BE2C (cell line): Measurements from ENCODE around the gene KRTAP19-7. TPM values are rescaled to one million over a fixed set of nuclear protein-coding genes. Genes with fewer than 3 reads are reported as not detected.

Experiments used
- DNase-seq: peaks from one replicate; pipeline ENCODE4 v3.0.0-alpha.2; 2020
- H3K27me3 ChIP-seq: fragments of 250-450 bp; sonication (Bioruptor Pico); 2 replicates; pipeline ENCODE4 v1.5.1; 2020; ENCODE audit warnings: mild to moderate bottlenecking
- H3K36me3 ChIP-seq: fragments of 250-450 bp; sonication (Bioruptor Pico); 2 replicates; pipeline ENCODE4 v1.5.1; 2020; ENCODE audit warnings: mild to moderate bottlenecking
- H3K4me1 ChIP-seq: fragments of 250-450 bp; sonication (Bioruptor Pico); 2 replicates; pipeline ENCODE4 v1.5.1; 2020
- H3K4me3 ChIP-seq: 2 replicates; pipeline ENCODE4 v1.5.1; 2011; ENCODE audit warnings: low read depth, low read length
- H3K9me3 ChIP-seq: fragments of 250-450 bp; sonication (Bioruptor Pico); 2 replicates; pipeline ENCODE4 v1.5.1; 2020
- CTCF ChIP-seq: IDR thresholded peaks from 2 replicates; pipeline ENCODE4 v1.5.1; 2012; ENCODE audit warnings: mild to moderate bottlenecking, low read depth, low read length
- polyA plus RNA-seq: library from polyadenylated mRNA; unstranded; fragments of >200 nt; gene quantifications from one replicate; pipeline ENCODE4 v1.2.1, GENCODE V29; 2012; ENCODE audit warnings: low read depth, missing spikeins; ENCODE audit not compliant: insufficient read length, insufficient read depth

Gene KRTAP19-7
- not detected for polyA plus RNA-seq

GRCh38 chr21:30561264-30561895, at the start of gene KRTAP19-7:
Gene KRTAP19-7, minus strand, starts transcription at chr21:30561314. Its CDS starts 25 bp downstream, at chr21:30561289.
- no peak within 1 kb of the TSS for H3K4me3 ChIP-seq
- TF ChIP-seq CTCF, result no peak
- H3K9me3 ChIP-seq, result no peaks in the 10 kb centered on the region
- H3K36me3 ChIP-seq, result no peaks in the 10 kb centered on the region
- H3K27me3 ChIP-seq, result no peaks in the 10 kb centered on the region
- DNase-seq, result no peak
- no peaks in the 10 kb centered on the region for H3K4me1 ChIP-seq

GRCh38 chr21:30605968-30606367, 44.9 kb upstream of the KRTAP19-7 start:
- H3K36me3 ChIP-seq, result no peaks in the 10 kb centered on the region
- H3K9me3 ChIP-seq, result no peaks in the 10 kb centered on the region
- no peak overlapping the region for H3K4me3 ChIP-seq
- no peak for DNase-seq
- no peaks in the 10 kb centered on the region for H3K4me1 ChIP-seq
- H3K27me3 ChIP-seq, result no peaks in the 10 kb centered on the region
- TF ChIP-seq CTCF, result no peak

- TF ChIP-seq CTCF, result no peak
- Histone ChIP-seq H3K4me3 (no peak within 1 kb of the TSS), H3K36me3 (no peaks in the 10 kb centered on the region), H3K4me1 (no peaks in the 10 kb centered on the region), H3K27me3 (no peaks in the 10 kb centered on the region), H3K9me3 (no peaks in the 10 kb centered on the region; the same call in 1 of the 2 replicates)
- DNase-seq, result no peak
These were observed 39.7 kb upstream of the KRTAP19-7 start, which contains the start of gene KRTAP22-1 for GRCh38 chr21:30600787-30601186. Gene KRTAP22-1, plus strand, starts transcription at chr21:30601087.

- Histone ChIP-seq H3K9me3 (no peaks in the 10 kb centered on the region; the same call in 1 of the 2 replicates), H3K36me3 (no peaks in the 10 kb centered on the region), H3K27me3 (no peaks in the 10 kb centered on the region), H3K4me3 (no peak within 1 kb of the TSS), H3K4me1 (no peaks in the 10 kb centered on the region)
- TF ChIP-seq CTCF, result no peak
- DNase-seq, result no peak
These were observed 37.7 kb upstream of the KRTAP19-7 start, which contains the start of gene KRTAP6-2 for GRCh38 chr21:30598802-30599201. Gene KRTAP6-2, minus strand, starts transcription at chr21:30598902. Its CDS starts 28 bp downstream, at chr21:30598874.

- H3K4me3 ChIP-seq, result no peak within 1 kb of the TSS
- no peak for DNase-seq
- no peak for TF ChIP-seq CTCF
- H3K4me1 ChIP-seq, result no peaks in the 10 kb centered on the region
- H3K27me3 ChIP-seq, result no peaks in the 10 kb centered on the region
- H3K36me3 ChIP-seq, result no peaks in the 10 kb centered on the region
- H3K9me3 ChIP-seq, result no peaks in the 10 kb centered on the region
These were observed 31.0 kb upstream of the KRTAP19-7 start, which contains the start of gene KRTAP6-3 for GRCh38 chr21:30592140-30592539. Gene KRTAP6-3, plus strand, starts transcription at chr21:30592440. Its CDS starts 6 bp downstream, at chr21:30592446.

GRCh38 chr21:30590297-30590696, 29.2 kb upstream of the KRTAP19-7 start, which contains the start of gene KRTAP22-2:
Gene KRTAP22-2, minus strand, starts transcription at chr21:30590397.
- H3K27me3 ChIP-seq, result no peaks in the 10 kb centered on the region
- H3K4me3 ChIP-seq, result no peak within 1 kb of the TSS
- no peak for TF ChIP-seq CTCF
- no peak for DNase-seq
- no peaks in the 10 kb centered on the region for H3K36me3 ChIP-seq
- H3K4me1 ChIP-seq, result no peaks in the 10 kb centered on the region
- no peaks in the 10 kb centered on the region for H3K9me3 ChIP-seq
